HepG2 (cell line): Measurements from ENCODE around the gene AK2. TPM values are rescaled to one million over a fixed set of nuclear protein-coding genes. Genes with fewer than 3 reads are reported as not detected.

Source experiments
- AKAP8 ChIP-seq: sonication (generic); formaldehyde crosslinking; IDR thresholded peaks from 2 replicates; pipeline ENCODE4 v1.5.1; 2020; ENCODE audit warnings: mild to moderate bottlenecking, missing genetic modification reagents
- ATF1 ChIP-seq: IDR thresholded peaks from 2 replicates; pipeline ENCODE4 v1.6.1; 2016; ENCODE audit warnings: mild to moderate bottlenecking, control low read depth
- ATF7-NPFF ChIP-seq: sonication (generic); formaldehyde crosslinking; IDR thresholded peaks from 2 replicates; pipeline ENCODE4 v1.8.1; 2023; ENCODE audit warnings: mild to moderate bottlenecking, low read depth, missing genetic modification reagents, moderate library complexity
- HDAC1 ChIP-seq: sonication (generic); formaldehyde crosslinking; IDR thresholded peaks from 2 replicates; pipeline ENCODE4 v1.5.1; 2020; ENCODE audit warnings: mild to moderate bottlenecking, missing genetic modification reagents
- HMG20A ChIP-seq: IDR thresholded peaks from 2 replicates; pipeline ENCODE4 v1.6.1; 2016; ENCODE audit warnings: borderline replicate concordance
- IKZF1 ChIP-seq: fragments of 450-650 bp; IDR thresholded peaks from 2 replicates; pipeline ENCODE4 v1.7.1; 2016
- KDM5A ChIP-seq: fragments of 200-600 bp; sonication (generic); IDR thresholded peaks from 2 replicates; pipeline ENCODE4 v1.7.0; 2018; ENCODE audit warnings: antibody characterized with exemption, mild to moderate bottlenecking, low read length, borderline replicate concordance
- MIXL1 ChIP-seq: IDR thresholded peaks from 2 replicates; pipeline ENCODE4 v1.6.1; 2016
- NCOA5 ChIP-seq: sonication (generic); formaldehyde crosslinking; IDR thresholded peaks from 2 replicates; pipeline ENCODE4 v1.4.0; 2020; ENCODE audit warnings: missing genetic modification reagents
- SOX13 ChIP-seq, 3 experiments: fragments of 450-650 bp in 1 of 3; sonication (generic) in 1 of 3; formaldehyde crosslinking in 1 of 3; IDR thresholded peaks in 2 of 3; conservative IDR thresholded peaks in 1 of 3; 2 replicates each; pipeline versions ENCODE4 v1.5.0 to v1.6.1; 2016 to 2020; ENCODE audit warnings: antibody characterized with exemption in 1 of 3, mild to moderate bottlenecking in 1 of 3, missing compliant biosample characterization in 1 of 3, missing genetic modification reagents in 1 of 3, moderate library complexity in 1 of 3
- SRF ChIP-seq: IDR thresholded peaks from 2 replicates; pipeline ENCODE4 v1.6.1; 2011; ENCODE audit warnings: mild to moderate bottlenecking, low read depth, low read length, moderate library complexity
- ZIK1 ChIP-seq: sonication (generic); formaldehyde crosslinking; IDR thresholded peaks from 2 replicates; pipeline ENCODE4 v1.5.0; 2020; ENCODE audit warnings: mild to moderate bottlenecking, low read depth, missing genetic modification reagents, borderline replicate concordance
- ZNF460 ChIP-seq: sonication (generic); formaldehyde crosslinking; IDR thresholded peaks from 2 replicates; pipeline ENCODE4 v1.5.1; 2020; ENCODE audit warnings: missing genetic modification reagents, mild to moderate bottlenecking, borderline replicate concordance
- ZNF468 ChIP-seq: sonication (generic); formaldehyde crosslinking; IDR thresholded peaks from 2 replicates; pipeline ENCODE4 v1.8.0; 2022; ENCODE audit warnings: mild to moderate bottlenecking, moderate library complexity, missing genetic modification reagents
- ZNF577 ChIP-seq: sonication (generic); formaldehyde crosslinking; IDR thresholded peaks from 2 replicates; pipeline ENCODE4 v1.4.0; 2020; ENCODE audit warnings: mild to moderate bottlenecking, low read depth, missing genetic modification reagents, borderline replicate concordance
- ZNF644 ChIP-seq: IDR thresholded peaks from 2 replicates; pipeline ENCODE4 v1.6.1; 2016; ENCODE audit warnings: low read depth
- ZNF75D ChIP-seq: sonication (generic); formaldehyde crosslinking; IDR thresholded peaks from 2 replicates; pipeline ENCODE4 v1.8.1; 2023; ENCODE audit warnings: missing genetic modification reagents, mild to moderate bottlenecking, borderline replicate concordance
- ZSCAN30 ChIP-seq: sonication (generic); formaldehyde crosslinking; IDR thresholded peaks from 2 replicates; pipeline ENCODE4 v1.5.0; 2020; ENCODE audit warnings: mild to moderate bottlenecking, missing genetic modification reagents
- polyA plus RNA-seq, 8 experiments: library from polyadenylated mRNA; depleted of rRNA in 3 of 8; stranded (reverse) in 7 of 8; unstranded in 1 of 8; fragments of >200 nt; fragmentation: Illumina TruSeq in 4 of 8; extraction: Trizol in 4 of 8; gene quantifications; 2 replicates each; pipeline versions ENCODE4 v1.2.1 to v1.2.3, GENCODE V29; 2011 to 2016; ENCODE audit warnings: low read depth in 4 of 8, missing spikeins in 1 of 8, mixed read lengths in 1 of 8; ENCODE audit not compliant: insufficient read depth in 1 of 8
- total RNA-seq, 5 experiments: library from RNA; depleted of rRNA; stranded (reverse); fragments of >200 nt; fragmentation: Illumina TruSeq; extraction: Trizol; gene quantifications; 2 replicates each; pipeline ENCODE4 v1.2.3, GENCODE V29; 2016; ENCODE audit warnings: low read depth in 1 of 5
- TF ChIP-seq, protein P1 (sequence below): sonication (generic); formaldehyde crosslinking; IDR thresholded peaks from 2 replicates; pipeline ENCODE4 v1.4.0; 2020; ENCODE audit warnings: missing genetic modification reagents
- TF ChIP-seq, protein P2 (sequence below), 2 experiments: sonication (generic) in 1 of 2; formaldehyde crosslinking in 1 of 2; IDR thresholded peaks; 2 replicates each; pipeline versions ENCODE4 v1.4.0 to v1.6.1; 2016 to 2020; ENCODE audit warnings: borderline replicate concordance in 1 of 2, low read depth in 1 of 2, mild to moderate bottlenecking in 1 of 2, missing genetic modification reagents in 1 of 2

AK2 gene
- total and polyA plus RNA-seq, 2 of the 13 experiments (the other 11 are each of a cell fraction or from before 2014, with no cell fraction given), result 170 to 188 TPM

DNA sequence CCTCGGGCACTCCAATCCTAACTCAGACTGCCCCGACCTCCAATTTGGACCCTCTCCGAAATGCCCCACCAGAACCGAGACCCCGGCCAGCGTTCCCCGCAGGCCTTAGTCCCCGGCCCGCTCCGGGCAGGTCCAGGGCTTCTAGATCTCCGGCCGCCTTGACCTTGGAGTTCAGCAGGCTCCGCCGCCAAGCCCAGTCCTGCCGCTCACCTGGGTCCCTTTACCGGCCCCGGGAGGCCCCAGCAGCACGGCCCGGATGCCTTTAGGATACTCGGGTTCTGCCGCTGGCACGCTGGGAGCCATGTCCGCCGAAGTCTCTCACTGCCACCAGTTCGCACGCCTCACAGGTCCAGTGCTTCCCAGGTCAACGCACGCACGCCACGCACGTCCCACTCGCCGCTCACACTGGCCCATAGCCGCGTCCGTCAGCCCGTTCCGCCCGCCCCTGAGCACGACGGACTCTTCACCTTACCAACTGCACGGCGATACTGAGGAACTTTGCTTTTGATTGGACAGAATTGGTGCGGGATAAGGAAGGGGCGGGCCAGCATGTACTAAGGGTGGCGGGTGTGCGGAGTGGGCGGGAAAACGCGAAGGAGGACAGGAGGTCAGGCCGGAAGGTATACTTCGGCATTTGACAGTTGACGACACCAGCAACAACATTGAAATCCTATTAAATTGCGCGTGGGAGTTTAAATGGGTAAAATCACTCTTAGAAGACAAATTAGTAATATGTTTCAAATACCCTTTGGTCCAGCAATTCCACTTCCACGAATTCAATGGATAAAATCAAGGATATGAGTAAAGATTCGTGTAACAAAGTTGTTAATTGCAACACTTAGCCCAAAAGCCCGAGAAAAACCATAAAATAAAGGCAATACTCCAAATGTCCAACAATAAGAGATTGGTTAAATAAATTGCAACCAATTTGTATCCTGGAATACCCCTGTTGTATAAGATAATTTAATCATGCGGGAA lies at the start of gene AK2 (continued):
- TF ChIP-seq, protein P1, sequence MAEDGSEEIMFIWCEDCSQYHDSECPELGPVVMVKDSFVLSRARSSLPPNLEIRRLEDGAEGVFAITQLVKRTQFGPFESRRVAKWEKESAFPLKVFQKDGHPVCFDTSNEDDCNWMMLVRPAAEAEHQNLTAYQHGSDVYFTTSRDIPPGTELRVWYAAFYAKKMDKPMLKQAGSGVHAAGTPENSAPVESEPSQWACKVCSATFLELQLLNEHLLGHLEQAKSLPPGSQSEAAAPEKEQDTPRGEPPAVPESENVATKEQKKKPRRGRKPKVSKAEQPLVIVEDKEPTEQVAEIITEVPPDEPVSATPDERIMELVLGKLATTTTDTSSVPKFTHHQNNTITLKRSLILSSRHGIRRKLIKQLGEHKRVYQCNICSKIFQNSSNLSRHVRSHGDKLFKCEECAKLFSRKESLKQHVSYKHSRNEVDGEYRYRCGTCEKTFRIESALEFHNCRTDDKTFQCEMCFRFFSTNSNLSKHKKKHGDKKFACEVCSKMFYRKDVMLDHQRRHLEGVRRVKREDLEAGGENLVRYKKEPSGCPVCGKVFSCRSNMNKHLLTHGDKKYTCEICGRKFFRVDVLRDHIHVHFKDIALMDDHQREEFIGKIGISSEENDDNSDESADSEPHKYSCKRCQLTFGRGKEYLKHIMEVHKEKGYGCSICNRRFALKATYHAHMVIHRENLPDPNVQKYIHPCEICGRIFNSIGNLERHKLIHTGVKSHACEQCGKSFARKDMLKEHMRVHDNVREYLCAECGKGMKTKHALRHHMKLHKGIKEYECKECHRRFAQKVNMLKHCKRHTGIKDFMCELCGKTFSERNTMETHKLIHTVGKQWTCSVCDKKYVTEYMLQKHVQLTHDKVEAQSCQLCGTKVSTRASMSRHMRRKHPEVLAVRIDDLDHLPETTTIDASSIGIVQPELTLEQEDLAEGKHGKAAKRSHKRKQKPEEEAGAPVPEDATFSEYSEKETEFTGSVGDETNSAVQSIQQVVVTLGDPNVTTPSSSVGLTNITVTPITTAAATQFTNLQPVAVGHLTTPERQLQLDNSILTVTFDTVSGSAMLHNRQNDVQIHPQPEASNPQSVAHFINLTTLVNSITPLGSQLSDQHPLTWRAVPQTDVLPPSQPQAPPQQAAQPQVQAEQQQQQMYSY (CRISPR knock-in tag), result no peak
- TF ChIP-seq SOX13 (IDR thresholded peaks at IDR 0.05) (no peak), SOX13 (CRISPR knock-in tag; conservative IDR thresholded peaks at IDR 0.05 in 1 of 2, IDR thresholded peaks at IDR 0.05 in 1 of 2) (peak in 1 of 2 experiments; percentile 41; a peak in 2 of 4 replicates), ZSCAN30 (CRISPR knock-in tag) (peak; percentile 83; the same call in 1 of the 2 replicates), KDM5A (0 out of 2 replicates have a peak, but pooled peaks have one; percentile 17), HDAC1 (peak; percentile 96), ZNF460 (no peak), MIXL1 (CRISPR knock-in tag) (no peak), SRF (no peak), ZNF468 (no peak), ZNF75D (CRISPR knock-in tag) (peak; percentile 86; the same call in 1 of the 2 replicates), ZNF577 (CRISPR knock-in tag) (no peak), ZNF644 (CRISPR knock-in tag) (no peak), ZIK1 (CRISPR knock-in tag) (peak; percentile 98), IKZF1 (no peak), AKAP8 (CRISPR knock-in tag) (peak; percentile 73; the same call in 1 of the 2 replicates), ATF1 (CRISPR knock-in tag) (peak; percentile 93), HMG20A (CRISPR knock-in tag) (no peak), ATF7-NPFF (CRISPR knock-in tag) (peak; percentile 80), NCOA5 (CRISPR knock-in tag) (no peak)
- TF ChIP-seq, protein P2, sequence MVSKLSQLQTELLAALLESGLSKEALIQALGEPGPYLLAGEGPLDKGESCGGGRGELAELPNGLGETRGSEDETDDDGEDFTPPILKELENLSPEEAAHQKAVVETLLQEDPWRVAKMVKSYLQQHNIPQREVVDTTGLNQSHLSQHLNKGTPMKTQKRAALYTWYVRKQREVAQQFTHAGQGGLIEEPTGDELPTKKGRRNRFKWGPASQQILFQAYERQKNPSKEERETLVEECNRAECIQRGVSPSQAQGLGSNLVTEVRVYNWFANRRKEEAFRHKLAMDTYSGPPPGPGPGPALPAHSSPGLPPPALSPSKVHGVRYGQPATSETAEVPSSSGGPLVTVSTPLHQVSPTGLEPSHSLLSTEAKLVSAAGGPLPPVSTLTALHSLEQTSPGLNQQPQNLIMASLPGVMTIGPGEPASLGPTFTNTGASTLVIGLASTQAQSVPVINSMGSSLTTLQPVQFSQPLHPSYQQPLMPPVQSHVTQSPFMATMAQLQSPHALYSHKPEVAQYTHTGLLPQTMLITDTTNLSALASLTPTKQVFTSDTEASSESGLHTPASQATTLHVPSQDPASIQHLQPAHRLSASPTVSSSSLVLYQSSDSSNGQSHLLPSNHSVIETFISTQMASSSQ (IDR thresholded peaks at IDR 0.05; ENCODE audit: low read depth), result no peak
- TF ChIP-seq, protein P2 (CRISPR knock-in tag; IDR thresholded peaks at IDR 0.05; ENCODE audit: borderline replicate concordance), result peak; percentile 62
